HEK293T (cell line): ENCODE results near the gene ARFGEF3.
A peak's percentile ranks its signal among the peaks of the same experiment; 100 is the strongest.

Experiments used
- CTCF ChIA-PET: fragments of 350-600 bp; formaldehyde crosslinking; extraction: SDS; loops from one replicate; lab custom pipeline; 2021; ENCODE audit warnings: antibody characterized with exemption, inconsistent platforms; lab: Yijun Ruan, JAX
- POLR2A ChIA-PET: fragments of 350-600 bp; formaldehyde crosslinking; extraction: SDS; loops from one replicate; lab custom pipeline; 2020; ENCODE audit warnings: antibody characterized with exemption, inconsistent platforms; lab: Yijun Ruan, JAX
- DNase-seq: peaks from one replicate; pipeline ENCODE4 v3.0.0; 2012; ENCODE audit warnings: mixed read lengths; ENCODE audit errors: extremely low spot score
- ARNT ChIP-seq: fragments of 450-650 bp; IDR thresholded peaks from 2 replicates; pipeline ENCODE4 v1.6.1; 2017; ENCODE audit warnings: mild to moderate bottlenecking
- BHLHE40 ChIP-seq: fragments of 450-650 bp; IDR thresholded peaks from 2 replicates; pipeline ENCODE4 v1.6.1; 2016; ENCODE audit warnings: mild to moderate bottlenecking, moderate library complexity, borderline replicate concordance
- CTBP1 ChIP-seq: fragments of 450-650 bp; IDR thresholded peaks from 2 replicates; pipeline ENCODE4 v1.6.1; 2016; ENCODE audit warnings: borderline replicate concordance
- ELF4 ChIP-seq: fragments of 450-650 bp; IDR thresholded peaks from 2 replicates; pipeline ENCODE4 v1.6.1; 2017; ENCODE audit warnings: antibody characterized with exemption
- FOXA1 ChIP-seq: fragments of 450-650 bp; IDR thresholded peaks from 2 replicates; pipeline ENCODE4 v1.6.1; 2016; ENCODE audit warnings: mild to moderate bottlenecking
- FOXK2 ChIP-seq: fragments of 450-650 bp; IDR thresholded peaks from 2 replicates; pipeline ENCODE4 v1.6.1; 2016; ENCODE audit warnings: mild to moderate bottlenecking
- FOXM1 ChIP-seq: fragments of 450-650 bp; IDR thresholded peaks from 2 replicates; pipeline ENCODE4 v1.6.1; 2017; ENCODE audit warnings: mild to moderate bottlenecking, borderline replicate concordance
- HDGF ChIP-seq: fragments of 450-650 bp; IDR thresholded peaks from 2 replicates; pipeline ENCODE4 v1.6.1; 2017; ENCODE audit warnings: antibody characterized with exemption, borderline replicate concordance
- L3MBTL2 ChIP-seq: fragments of 450-650 bp; conservative IDR thresholded peaks from 2 replicates; pipeline ENCODE4 v1.6.1; 2016; ENCODE audit warnings: mild to moderate bottlenecking
- LEF1 ChIP-seq: fragments of 450-650 bp; IDR thresholded peaks from 2 replicates; pipeline ENCODE4 v1.6.1; 2017; ENCODE audit warnings: mild to moderate bottlenecking, borderline replicate concordance
- NFRKB ChIP-seq: fragments of 450-650 bp; IDR thresholded peaks from 2 replicates; pipeline ENCODE4 v1.6.1; 2016; ENCODE audit warnings: mild to moderate bottlenecking, moderate library complexity
- SP1 ChIP-seq: fragments of 450-650 bp; IDR thresholded peaks from 2 replicates; pipeline ENCODE4 v1.6.1; 2017
- SUZ12 ChIP-seq: fragments of 450-650 bp; IDR thresholded peaks from 2 replicates; pipeline ENCODE4 v1.6.1; 2016; ENCODE audit warnings: mild to moderate bottlenecking
- TARDBP ChIP-seq: fragments of 450-650 bp; IDR thresholded peaks from 2 replicates; pipeline ENCODE4 v1.6.1; 2016
- ZNF384 ChIP-seq: fragments of 450-650 bp; IDR thresholded peaks from 2 replicates; pipeline ENCODE4 v1.6.1; 2016
- TF ChIP-seq, protein P1 (sequence below): fragments of 450-650 bp; IDR thresholded peaks from 2 replicates; pipeline ENCODE4 v1.6.1; 2016

The ARFGEF3 gene

DNA sequence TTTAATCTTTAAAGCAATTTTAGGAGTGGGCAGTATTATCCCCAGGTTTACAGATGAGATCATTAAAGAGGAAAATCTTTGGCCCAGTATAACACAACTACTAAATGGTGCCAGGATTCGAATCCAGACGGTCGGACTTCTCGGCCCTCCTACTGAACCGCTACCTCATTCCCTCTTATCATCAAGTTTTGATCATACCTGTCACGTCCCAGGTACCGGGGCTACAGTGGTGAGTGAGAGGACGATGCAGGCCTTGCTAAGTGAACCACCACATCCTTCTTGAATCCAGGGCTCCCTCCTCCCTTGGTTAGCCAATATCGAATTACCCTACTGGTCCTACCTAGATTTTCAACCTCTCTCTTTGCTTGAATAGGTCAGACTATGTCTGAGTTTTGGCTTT, 134.6 kb downstream of the ARFGEF3 start:
- POLR2A ChIA-PET, result no interaction called here
- CTCF ChIA-PET, result no interaction called here
- TF ChIP-seq ZNF384, result no peak
- TF ChIP-seq CTBP1, result no peak
- DNase-seq, result no peak

DNA sequence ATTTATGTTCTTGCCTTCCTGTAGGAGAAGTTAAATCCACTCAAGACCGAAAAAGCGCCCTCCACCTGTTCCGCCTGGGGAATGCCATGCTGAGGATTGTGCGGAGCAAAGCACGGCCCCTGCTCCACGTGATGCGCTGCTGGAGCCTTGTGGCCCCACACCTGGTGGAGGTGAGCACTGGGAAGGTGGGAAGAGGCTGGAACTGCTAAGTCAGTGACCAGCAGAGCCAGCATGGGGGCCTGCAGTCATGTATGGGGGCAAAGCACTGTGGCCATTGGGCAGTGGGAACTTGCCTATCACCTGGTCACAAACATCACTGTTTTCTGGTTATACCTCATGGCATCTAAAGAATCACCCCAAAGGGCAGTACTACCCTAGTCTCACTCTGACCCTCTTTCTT, 135.0 kb downstream of the ARFGEF3 start:
- no peak for TF ChIP-seq SUZ12
- TF ChIP-seq SP1, result no peak
- no peak for TF ChIP-seq FOXM1
- no peak for TF ChIP-seq FOXA1
- no peak for TF ChIP-seq NFRKB
- no peak for TF ChIP-seq ZNF384
- TF ChIP-seq HDGF, result no peak
- no peak for TF ChIP-seq CTBP1
- no peak for TF ChIP-seq BHLHE40
- no peak for TF ChIP-seq L3MBTL2
- TF ChIP-seq FOXK2, result no peak
- no peak for TF ChIP-seq ELF4
- no peak for TF ChIP-seq TARDBP
- no peak for TF ChIP-seq ARNT
- no peak for TF ChIP-seq LEF1
- TF ChIP-seq, protein P1, sequence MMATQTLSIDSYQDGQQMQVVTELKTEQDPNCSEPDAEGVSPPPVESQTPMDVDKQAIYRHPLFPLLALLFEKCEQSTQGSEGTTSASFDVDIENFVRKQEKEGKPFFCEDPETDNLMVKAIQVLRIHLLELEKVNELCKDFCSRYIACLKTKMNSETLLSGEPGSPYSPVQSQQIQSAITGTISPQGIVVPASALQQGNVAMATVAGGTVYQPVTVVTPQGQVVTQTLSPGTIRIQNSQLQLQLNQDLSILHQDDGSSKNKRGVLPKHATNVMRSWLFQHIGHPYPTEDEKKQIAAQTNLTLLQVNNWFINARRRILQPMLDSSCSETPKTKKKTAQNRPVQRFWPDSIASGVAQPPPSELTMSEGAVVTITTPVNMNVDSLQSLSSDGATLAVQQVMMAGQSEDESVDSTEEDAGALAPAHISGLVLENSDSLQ, result no peak
- ChIA-PET POLR2A (no interaction called here), CTCF (no interaction called here)
- DNase-seq, result no peak

DNA sequence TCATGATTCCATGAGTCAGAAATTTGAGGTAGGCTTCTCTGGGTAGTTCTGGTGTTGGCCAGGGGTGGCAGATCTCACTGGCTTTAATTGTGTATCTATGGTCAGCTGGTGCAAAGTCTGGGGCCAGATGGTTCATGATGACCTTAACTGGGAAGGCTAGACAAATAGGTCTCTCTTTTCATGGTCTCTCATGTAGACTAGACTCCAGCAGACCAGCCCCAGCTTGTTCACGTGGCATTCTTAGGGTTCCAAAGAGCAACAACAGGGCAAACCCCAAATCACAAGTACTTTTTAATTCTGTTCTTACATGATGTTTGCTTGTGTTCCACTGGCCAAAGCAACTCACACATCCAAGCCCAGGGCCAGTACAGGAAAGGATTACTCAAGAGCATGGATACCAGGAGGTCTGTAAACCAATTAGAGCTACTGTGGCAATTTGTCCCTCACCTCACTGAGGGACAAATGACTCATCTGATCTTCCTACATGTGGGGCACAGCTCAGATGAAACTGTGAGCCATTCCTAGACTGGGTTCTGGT, 136.1 kb downstream of the ARFGEF3 start:
- ChIA-PET CTCF (interaction anchor here (0.6 kb wide), 1 partner anchor 10 kb away, joined by 3 read pairs; no protein-coding TSS in a partner anchor), POLR2A (no interaction called here)
- TF ChIP-seq BHLHE40 (no peak), LEF1 (no peak), SP1 (no peak)
- no peak for DNase-seq

DNA sequence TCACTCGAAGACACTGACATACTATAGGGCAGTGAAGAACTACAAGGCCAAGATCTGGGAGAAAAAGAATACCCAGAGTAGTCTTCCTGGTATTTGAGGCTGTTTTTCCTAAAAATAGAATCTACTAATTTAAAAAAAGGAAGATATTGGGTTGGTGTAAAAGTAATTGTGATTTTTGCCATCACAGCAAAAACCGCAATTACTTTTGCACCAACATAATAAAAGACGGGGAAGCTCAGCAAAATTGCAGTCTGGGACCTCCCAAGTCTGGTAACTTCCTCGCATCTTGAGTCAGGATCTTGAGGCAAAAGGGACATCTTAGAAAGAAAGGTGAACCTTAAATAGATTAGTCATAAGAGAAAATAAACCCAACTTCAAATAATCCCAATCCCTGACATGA, 138.7 kb downstream of the ARFGEF3 start:
- TF ChIP-seq ELF4 (0 out of 2 replicates have a peak, but pooled peaks have one; percentile 16), FOXA1 (no peak)
- DNase-seq, result no peak
- POLR2A ChIA-PET, result no interaction called here
- CTCF ChIA-PET, result no interaction called here

DNA sequence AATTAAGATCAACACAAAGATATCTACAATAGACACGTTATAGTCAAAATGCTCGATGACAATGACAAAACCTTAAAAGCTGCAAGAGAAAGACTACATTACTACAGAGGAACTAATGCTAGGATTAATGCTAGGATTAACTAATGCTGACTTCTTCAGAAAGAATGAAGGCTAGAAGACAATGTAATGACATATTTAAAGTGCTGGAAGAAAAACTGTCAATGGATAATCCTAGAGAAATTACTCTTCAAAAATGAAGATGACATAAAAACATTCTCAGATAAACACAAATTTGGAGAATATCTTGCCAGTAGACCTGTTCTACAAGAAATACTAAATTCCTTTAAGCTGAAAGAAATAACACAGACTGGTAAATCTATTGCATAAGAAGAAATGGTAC, 140.8 kb downstream of the ARFGEF3 start:
- TF ChIP-seq CTBP1, result no peak
- CTCF ChIA-PET, result interaction anchor here (0.6 kb wide), 1 partner anchor 112 kb away, joined by 3 read pairs; no protein-coding TSS in a partner anchor
- no peak for DNase-seq
- POLR2A ChIA-PET, result no interaction called here

DNA sequence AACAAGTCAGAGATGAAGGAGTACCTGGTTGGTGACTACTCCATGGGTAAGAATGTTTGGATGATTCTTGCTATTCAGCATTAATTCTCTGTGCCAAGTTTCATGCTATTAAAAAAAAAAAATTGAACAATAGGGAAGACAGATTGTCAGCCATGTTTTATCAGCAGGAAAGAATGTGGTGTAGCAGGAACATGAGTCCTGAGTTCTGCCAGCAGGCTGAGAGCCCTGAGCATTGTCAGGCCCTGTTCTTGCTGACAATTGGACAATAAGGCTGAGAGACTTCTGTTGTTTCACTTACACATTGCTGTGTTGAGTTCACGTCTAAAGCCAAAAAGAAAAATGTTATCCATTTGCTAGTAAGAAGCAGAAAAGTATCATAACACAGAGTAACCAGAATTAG, 145.6 kb downstream of the ARFGEF3 start:
- no peak for TF ChIP-seq FOXM1
- no peak for TF ChIP-seq FOXK2
- TF ChIP-seq TARDBP, result no peak
- TF ChIP-seq BHLHE40, result no peak
- DNase-seq, result no peak
- CTCF ChIA-PET, result no interaction called here
- POLR2A ChIA-PET, result no interaction called here

DNA sequence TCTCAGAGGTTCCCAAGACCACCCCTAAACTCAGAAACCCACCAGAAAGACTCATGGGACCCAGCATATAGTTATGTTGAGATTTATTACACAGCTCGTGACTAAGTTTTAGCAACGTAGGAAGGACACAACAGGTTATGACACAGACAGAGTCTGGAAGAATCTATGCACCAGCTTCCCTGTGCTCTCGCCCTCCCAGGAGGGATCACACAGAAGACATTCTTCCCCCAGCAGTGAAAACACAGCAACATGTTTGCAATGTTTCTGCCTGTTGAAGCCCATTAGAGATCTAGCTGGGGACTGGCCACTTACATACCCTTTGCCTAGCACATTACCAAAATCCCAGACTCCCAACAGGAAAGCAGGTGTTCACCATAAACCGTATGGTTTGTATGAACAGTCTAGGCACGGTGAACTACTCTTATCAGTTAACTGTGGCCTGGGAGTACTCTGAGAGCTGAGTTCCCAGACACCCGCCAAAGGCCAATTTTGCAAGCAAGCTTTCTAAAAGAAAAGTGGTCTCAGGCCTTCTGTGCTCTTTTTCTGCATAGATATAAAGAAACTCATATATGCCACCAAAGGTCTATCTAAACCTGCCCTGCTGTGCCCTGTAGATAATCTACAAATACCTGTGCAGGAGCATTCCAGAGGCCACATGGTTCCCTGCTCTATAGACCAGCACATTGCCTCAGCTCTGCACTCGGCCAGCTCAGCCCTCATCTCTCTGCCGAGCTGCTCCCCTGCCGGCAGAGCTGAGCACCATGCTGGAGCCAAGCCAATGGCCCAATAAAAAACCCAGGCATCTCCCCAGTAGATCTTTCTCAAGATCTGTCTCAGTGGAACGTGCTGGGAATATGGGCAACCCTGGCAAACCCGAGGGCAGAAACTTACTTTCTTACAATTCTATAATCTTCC, 146.3 kb downstream of the ARFGEF3 start:
- DNase-seq, result peak; percentile 72
- no peak for TF ChIP-seq FOXA1
- TF ChIP-seq, protein P1, result no peak
- POLR2A ChIA-PET, result no interaction called here

DNA sequence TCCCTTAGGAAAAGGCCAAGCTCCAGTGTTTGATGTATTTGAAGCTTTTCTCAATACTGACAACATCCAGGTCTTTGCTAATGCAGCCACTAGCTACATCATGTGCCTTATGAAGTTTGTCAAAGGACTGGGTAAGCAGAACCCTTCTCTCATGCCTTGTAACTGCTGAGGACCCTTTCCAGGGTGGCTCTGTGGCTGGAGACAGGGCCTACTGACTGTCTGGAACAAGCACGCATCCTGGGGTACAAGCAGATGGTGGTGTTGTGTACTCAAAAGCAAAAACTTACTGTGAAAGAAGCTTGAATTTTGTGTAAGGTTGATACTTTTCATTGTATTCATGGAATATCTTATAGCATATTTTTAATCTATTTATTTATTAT, 147.0 kb downstream of the ARFGEF3 start:
- ChIA-PET POLR2A (no interaction called here), CTCF (interaction anchor here (1.1 kb wide), 1 partner anchor 13 kb away, joined by 3 read pairs; no protein-coding TSS in a partner anchor)
- TF ChIP-seq FOXA1 (no peak), BHLHE40 (no peak), L3MBTL2 (no peak), ZNF384 (no peak), LEF1 (no peak), TARDBP (no peak), FOXK2 (no peak), ELF4 (no peak), CTBP1 (no peak)
- TF ChIP-seq, protein P1, result no peak

More for the DNA sequence above, 146.3 kb downstream of the ARFGEF3 start:
- CTCF ChIA-PET, result interaction anchor here (1.1 kb wide), 1 partner anchor 14 kb away, joined by 3 read pairs; no protein-coding TSS in a partner anchor

More for the DNA sequence above, 147.0 kb downstream of the ARFGEF3 start:
- DNase-seq, result no peak
